VCaP (cell line): ENCODE measurements around the gene GGN.
A peak's percentile ranks its signal among the peaks of the same experiment; 100 is the strongest.

ENCODE experiments used
- H3K27ac ChIP-seq: fragments of 450-650 bp; 2 replicates; pipeline ENCODE4 v1.5.1; 2017
- TF ChIP-seq, protein P1 (sequence below): fragments of 450-650 bp; conservative IDR thresholded peaks from 2 replicates; pipeline ENCODE4 v1.5.1; 2017; ENCODE audit warnings: mild to moderate bottlenecking, moderate library complexity

Gene GGN

DNA sequence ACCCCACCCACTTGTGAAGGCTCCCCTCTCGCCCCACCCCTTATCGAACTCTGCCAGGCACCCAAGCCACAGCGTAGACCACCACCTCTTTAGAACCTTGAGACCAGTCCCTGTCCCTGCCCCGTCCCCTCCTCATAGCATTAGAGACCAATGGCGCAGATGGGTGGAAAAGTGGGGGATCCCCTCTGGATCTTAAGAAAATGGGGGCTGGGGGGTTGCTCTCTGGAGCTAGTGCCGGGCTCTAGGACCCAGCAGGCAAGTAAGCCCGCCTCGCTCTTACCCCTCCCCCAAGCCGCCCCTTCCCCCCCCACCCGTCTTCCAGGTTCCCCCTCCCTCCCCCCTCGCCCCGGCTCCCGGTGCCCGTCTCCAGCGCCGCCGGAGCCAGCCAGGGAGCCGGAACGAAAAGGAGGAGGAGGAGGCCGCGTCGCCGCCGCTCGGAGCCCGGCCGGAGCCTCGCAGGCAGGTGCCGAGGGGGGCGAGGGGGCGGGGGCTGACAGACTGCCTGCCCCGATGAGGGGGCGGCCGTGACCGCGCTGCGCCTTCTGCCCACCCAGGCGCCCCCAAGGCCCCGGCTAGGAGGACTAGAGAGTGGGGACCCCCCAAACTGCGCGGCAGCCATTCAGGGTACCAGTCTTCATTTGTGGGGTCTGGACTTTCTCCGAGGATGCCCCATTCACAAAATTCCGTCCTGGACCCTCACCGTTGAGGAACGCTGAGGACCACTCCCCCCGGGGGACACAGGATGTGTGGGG is 691 bp upstream of the GGN start, which contains the start of gene SPRED3:
Gene SPRED3, plus strand, starts transcription at position 349 of the 752 bp plus-strand sequence. CDS start 1,606 bp downstream, outside the sequence.
- peak within 1 kb of the TSS; percentile 56 for H3K27ac ChIP-seq
- TF ChIP-seq, protein P1, sequence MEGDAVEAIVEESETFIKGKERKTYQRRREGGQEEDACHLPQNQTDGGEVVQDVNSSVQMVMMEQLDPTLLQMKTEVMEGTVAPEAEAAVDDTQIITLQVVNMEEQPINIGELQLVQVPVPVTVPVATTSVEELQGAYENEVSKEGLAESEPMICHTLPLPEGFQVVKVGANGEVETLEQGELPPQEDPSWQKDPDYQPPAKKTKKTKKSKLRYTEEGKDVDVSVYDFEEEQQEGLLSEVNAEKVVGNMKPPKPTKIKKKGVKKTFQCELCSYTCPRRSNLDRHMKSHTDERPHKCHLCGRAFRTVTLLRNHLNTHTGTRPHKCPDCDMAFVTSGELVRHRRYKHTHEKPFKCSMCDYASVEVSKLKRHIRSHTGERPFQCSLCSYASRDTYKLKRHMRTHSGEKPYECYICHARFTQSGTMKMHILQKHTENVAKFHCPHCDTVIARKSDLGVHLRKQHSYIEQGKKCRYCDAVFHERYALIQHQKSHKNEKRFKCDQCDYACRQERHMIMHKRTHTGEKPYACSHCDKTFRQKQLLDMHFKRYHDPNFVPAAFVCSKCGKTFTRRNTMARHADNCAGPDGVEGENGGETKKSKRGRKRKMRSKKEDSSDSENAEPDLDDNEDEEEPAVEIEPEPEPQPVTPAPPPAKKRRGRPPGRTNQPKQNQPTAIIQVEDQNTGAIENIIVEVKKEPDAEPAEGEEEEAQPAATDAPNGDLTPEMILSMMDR = no peak

DNA sequence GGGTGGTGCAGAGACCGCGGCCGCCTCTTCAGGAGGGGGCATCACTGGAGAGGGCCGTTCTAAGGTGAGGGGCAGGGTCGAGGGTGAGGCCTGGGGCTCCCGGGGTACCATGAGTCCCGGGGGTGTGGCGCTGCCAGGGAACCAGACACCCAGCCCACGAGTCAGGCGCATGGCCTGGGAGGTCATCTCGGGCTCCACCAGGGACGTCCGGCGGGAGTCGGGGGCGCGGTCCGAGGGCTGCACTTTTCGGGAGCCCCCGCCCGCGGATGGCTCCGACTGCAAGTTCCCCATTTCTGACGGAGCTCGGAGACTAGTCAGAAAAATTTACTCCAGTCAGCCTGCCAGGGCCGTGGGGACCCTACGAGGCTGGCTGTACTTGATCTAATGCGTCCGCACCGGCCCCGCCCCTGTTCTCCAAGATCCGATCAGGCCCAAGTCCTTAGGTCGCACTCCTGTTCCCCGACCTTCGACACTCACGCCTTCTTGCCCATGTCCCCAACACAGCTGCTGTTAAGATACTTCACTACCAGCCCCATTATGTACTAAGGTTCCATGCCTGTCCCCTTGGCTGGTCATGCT is 774 bp downstream of the GGN start:
- TF ChIP-seq, protein P1 = no peak
- H3K27ac ChIP-seq = peak overlapping the region; percentile 56

DNA sequence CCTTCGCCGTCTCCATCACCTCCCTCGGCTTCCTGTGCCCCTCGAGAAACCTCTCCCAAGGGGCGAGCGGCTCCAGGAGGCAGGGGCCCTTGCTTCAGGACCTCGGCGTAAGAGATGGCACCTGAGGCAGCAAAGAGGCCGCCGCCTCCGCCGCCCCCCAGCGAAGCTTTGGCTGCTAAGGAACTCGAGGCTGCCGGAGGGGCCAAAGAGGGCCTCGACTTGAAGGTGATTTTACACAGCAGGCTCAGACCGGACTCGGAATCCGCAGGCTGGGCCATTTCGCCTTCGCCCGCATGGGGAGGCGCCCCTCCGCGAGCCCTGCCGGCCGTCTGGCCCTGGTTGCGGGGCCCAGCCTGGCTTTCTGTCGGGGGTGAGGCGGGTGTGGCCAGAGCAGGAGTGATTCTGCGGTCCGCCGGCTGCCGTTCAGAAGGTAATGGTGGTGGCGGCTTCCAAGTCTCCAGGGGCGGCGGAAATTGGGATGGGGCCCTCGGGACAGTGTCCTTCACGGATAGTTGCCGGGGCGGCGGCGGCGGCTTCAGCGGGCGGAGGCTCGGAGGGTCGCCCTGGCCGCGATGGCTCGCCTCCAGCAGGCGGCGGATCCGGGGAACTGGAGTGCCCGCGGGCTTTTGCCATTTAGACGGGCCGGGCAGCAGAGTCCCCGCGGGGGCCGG is 1.4 kb downstream of the GGN start:
- no peak overlapping the region; the same call in 1 of the 2 replicates for H3K27ac ChIP-seq
- TF ChIP-seq, protein P1 = no peak

DNA sequence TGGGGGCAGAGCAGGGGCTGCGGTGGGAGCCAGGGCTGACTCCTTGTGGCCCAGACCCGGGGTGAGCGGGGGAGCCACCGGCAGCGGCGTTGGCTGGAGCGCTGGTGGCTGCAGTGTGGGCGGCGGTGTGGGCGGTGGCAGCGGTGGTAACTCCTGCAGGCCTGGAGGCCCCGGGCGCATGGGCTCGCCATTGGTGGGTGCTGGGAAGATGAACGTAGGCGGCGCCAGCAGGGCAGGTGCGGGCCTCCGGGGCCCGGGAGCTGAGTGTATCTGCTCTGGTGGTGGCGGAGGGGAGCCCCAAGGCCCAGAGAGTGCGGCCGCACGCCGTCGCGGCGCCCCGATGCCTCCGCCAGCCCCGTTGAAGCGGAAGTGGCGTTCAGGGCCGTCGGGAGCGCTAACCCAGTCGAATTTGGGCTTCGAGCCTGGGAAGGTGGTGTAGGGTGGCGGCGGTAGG is 2.0 kb downstream of the GGN start:
- no peak overlapping the region for H3K27ac ChIP-seq

DNA sequence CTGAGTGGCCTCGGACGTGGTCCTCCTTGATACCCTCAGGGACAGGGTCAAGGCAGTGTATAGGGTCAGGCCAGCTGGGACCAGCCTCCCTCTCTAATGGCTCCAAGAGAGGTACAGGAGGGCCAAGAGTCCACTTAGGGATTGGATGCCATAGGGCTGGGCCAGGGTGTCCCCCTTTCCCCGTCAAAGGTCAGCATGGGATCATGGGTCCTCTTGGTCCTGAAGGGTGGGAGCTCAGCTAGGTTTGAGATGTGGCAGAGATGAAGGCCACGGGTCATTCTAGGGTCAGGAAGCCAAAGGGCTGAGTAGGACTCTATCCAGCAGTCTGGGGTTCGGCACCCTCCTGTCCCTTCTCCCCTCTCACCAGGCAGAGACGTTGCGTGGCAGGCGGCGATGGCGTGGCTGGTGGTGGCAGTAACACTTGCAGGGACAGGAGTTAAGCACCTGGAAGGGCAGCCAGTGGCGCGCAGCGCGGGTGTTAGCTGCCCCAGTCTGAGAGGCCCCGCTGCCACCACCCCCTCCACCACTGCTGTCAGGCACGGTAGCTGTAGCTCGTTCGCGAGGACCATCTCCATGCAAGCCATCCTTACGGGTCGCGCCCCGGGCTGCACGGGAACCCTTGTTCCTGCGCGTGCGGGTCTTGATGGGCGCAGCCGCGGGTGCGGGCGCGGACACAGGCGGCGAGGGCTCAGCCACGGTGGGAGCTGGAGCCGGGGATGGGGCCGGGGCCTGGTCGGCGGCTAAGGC is 2.6 kb downstream of the GGN start:
- TF ChIP-seq, protein P1 = no peak
- H3K27ac ChIP-seq = no peak overlapping the region

More for the DNA sequence above, 2.0 kb downstream of the GGN start:
- TF ChIP-seq, protein P1 = no peak

DNA sequence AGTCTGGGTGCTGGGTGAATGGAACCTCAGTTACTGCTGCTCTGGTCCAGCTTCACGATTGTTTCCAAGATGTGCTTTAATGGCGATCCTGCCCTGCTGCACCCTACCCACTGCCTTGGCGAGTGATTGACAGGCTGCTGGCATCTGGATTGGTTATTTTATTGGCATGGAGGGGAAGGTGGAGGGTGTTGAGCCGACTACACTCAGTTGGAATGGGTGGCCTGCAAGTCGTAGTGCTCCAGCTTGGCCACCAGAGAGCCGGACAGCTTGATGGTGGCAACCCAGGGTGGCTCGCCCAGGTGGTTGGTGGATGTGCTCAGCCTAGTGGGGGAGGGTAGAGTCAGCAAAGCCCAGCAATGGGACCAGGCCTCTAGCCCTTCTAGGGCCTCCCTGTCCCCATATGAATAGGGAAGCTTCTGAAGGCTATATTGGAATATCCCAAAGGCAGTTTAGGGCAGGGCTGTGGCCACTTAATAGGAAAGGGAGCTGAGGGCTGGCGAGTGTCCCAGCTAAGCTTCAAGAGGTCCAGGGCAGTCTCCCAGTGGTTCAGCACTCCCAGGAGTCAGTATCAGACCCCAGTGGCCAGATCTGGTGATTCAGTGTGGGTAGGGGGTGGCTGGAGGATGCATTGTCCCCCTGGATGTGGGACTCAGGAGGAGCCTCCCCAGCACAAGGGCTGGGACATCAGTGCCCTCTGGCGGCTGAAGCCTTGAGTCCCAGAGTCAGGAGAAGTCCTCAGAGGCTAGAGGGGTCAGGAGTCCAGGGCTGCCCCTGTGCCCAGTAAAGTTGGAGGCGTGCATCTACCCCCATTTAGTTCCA is 3.4 kb downstream of the GGN start:
- no peak overlapping the region for H3K27ac ChIP-seq
- TF ChIP-seq, protein P1 = peak; percentile 20; the same call in 1 of the 2 replicates
